ENCODE data around the gene CETP. TPM values are rescaled to one million over a fixed set of nuclear protein-coding genes. Genes with fewer than 3 reads are reported as not detected.

CETP gene
- total RNA-seq, 1 experiment from 2014 or later, result not detected

GRCh38 chr16:56927471-56927870 is 34.3 kb upstream of the CETP start:
- Histone ChIP-seq H3K79me2 (ENCODE audit: low read length) (peaks cover 5% of the 10 kb centered on the region), H3K36me3 (ENCODE audit: low read depth, low read length) (no peaks in the 10 kb centered on the region), H3K9ac (ENCODE audit: low read length) (no peak overlapping the region), H3K4me1 (ENCODE audit: insufficient read depth, low read length) (peaks cover 6% of the 10 kb centered on the region), H3K27ac (ENCODE audit: low read length) (no peak overlapping the region), H3K4me2 (ENCODE audit: low read length) (no peak overlapping the region), H4K20me1 (ENCODE audit: low read length) (0 out of 2 replicates have a peak, but pooled peaks cover 1% of the 10 kb centered on the region), H3K27me3 (ENCODE audit: low read length) (no peaks in the 10 kb centered on the region), H3K9me3 (ENCODE audit: low read length) (no peaks in the 10 kb centered on the region), H3F3A (ENCODE audit: low read length, unreplicated experiment) (no peaks in the 10 kb centered on the region), H3K4me3 (ENCODE audit: low read length) (no peak overlapping the region), H3K9me2 (replicated peaks; ENCODE audit: low read length) (no peaks in the 10 kb centered on the region), H2AFZ (ENCODE audit: low read length) (no peak overlapping the region)
- ChIA-PET CTCF (no interaction called here), POLR2A (ENCODE audit: unreplicated experiment) (no interaction called here)
- intact Hi-C loops (cut with micrococcal nuclease), result no loop called here
- ATAC-seq, result no peak
- DNase-seq, result no peak
- TF ChIP-seq, protein P1, sequence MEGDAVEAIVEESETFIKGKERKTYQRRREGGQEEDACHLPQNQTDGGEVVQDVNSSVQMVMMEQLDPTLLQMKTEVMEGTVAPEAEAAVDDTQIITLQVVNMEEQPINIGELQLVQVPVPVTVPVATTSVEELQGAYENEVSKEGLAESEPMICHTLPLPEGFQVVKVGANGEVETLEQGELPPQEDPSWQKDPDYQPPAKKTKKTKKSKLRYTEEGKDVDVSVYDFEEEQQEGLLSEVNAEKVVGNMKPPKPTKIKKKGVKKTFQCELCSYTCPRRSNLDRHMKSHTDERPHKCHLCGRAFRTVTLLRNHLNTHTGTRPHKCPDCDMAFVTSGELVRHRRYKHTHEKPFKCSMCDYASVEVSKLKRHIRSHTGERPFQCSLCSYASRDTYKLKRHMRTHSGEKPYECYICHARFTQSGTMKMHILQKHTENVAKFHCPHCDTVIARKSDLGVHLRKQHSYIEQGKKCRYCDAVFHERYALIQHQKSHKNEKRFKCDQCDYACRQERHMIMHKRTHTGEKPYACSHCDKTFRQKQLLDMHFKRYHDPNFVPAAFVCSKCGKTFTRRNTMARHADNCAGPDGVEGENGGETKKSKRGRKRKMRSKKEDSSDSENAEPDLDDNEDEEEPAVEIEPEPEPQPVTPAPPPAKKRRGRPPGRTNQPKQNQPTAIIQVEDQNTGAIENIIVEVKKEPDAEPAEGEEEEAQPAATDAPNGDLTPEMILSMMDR (conservative IDR thresholded peaks at IDR 0.05; ENCODE audit: low read depth, low read length), result no peak
- TF ChIP-seq EZH2phosphoT487 (IDR thresholded peaks at IDR 0.05; ENCODE audit: borderline replicate concordance, low read length) (no peak), EZH2 (IDR thresholded peaks at IDR 0.05; ENCODE audit: low read length, unreplicated experiment) (no peak)
- no TSS peak for BruUV-seq (replicated peaks)

DNA sequence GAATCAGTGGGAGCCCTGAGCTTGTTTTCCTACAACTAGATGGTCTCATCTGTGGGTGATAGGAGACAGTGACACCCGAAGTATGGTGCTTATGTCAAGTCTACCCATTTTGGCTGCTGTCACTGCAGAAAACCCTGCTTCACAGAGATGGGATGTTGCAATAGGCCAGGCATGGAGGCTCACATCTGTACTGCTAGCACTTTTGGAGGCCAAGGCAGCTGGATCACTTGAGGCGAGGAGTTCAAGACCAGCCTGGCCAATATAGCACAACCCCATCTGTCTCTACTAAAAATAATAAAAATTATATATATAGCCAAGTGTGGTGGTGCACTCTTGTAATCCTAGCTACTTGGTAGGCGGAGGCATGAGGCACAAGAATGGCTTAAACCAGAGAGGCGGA is 32.1 kb upstream of the CETP start:
- Histone ChIP-seq H3K27me3 (ENCODE audit: low read length) (no peaks in the 10 kb centered on the region), H3K79me2 (ENCODE audit: low read length) (peaks cover 27% of the 10 kb centered on the region), H3K4me3 (ENCODE audit: low read length) (no peak overlapping the region), H3F3A (ENCODE audit: low read length, unreplicated experiment) (no peaks in the 10 kb centered on the region), H3K27ac (ENCODE audit: low read length) (no peak overlapping the region), H4K20me1 (ENCODE audit: low read length) (peaks cover 22% of the 10 kb centered on the region), H3K36me3 (ENCODE audit: low read depth, low read length) (no peaks in the 10 kb centered on the region), H3K9me2 (replicated peaks; ENCODE audit: low read length) (no peaks in the 10 kb centered on the region), H2AFZ (ENCODE audit: low read length) (no peak overlapping the region), H3K9me3 (ENCODE audit: low read length) (no peaks in the 10 kb centered on the region), H3K4me1 (ENCODE audit: insufficient read depth, low read length) (peaks cover 18% of the 10 kb centered on the region), H3K9ac (ENCODE audit: low read length) (no peak overlapping the region), H3K4me2 (ENCODE audit: low read length) (no peak overlapping the region)
- BruUV-seq (replicated peaks), result no TSS peak
- CTCF ChIA-PET, result no interaction called here
- ATAC-seq (no peak), DNase-seq (no peak)
- intact Hi-C loops (cut with micrococcal nuclease), result no loop called here
- no peak for TF ChIP-seq EZH2 (IDR thresholded peaks at IDR 0.05; ENCODE audit: low read length, unreplicated experiment)
- no peak for TF ChIP-seq EZH2phosphoT487 (IDR thresholded peaks at IDR 0.05; ENCODE audit: borderline replicate concordance, low read length)
- TF ChIP-seq, protein P1 (conservative IDR thresholded peaks at IDR 0.05; ENCODE audit: low read depth, low read length), result no peak
- POLR2A ChIA-PET (ENCODE audit: unreplicated experiment), result no interaction called here

DNA sequence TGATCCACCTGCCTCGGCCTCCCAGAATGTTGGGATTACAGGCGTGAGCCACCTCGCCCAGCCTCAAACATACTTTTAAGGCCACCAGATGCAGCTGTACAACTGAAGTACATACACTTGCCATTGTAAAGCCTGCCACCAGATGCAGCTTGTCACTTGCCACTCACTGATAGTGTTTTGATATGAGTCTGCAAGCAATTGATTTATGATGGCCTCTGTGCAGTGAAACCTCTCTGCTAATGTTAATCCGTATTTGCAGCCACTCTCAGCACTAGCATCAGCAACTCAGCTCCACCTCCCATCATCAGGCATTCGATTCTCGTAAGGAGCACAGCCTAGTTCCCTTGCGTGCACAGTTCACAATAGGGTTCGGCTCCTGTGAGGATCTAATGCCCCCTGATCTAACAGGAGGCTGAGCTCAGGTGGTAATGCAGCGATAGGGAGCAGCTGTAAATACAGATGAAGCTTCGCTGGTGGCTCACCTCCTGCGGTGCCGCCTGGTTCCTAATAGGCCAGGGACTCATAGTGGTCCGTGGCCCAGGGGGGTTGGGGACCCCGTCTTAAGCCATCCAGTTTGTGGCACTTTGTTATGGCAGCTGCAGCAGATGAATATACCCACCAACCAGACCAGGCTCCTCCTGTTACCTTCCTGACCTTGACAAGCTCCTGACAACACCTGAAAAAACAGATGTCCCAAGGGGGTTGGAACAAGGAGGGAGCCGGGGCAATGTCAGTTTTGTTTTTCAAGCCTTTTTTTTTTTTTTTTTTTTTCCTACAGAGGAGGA is 31.1 kb upstream of the CETP start:
- ChIA-PET POLR2A (ENCODE audit: unreplicated experiment) (no interaction called here), CTCF (no interaction called here)
- Histone ChIP-seq H3K79me2 (ENCODE audit: low read length) (peaks cover 37% of the 10 kb centered on the region), H2AFZ (ENCODE audit: low read length) (no peak overlapping the region), H3K4me1 (ENCODE audit: insufficient read depth, low read length) (peaks cover 18% of the 10 kb centered on the region), H3K27me3 (ENCODE audit: low read length) (no peaks in the 10 kb centered on the region), H3K9me2 (replicated peaks; ENCODE audit: low read length) (no peaks in the 10 kb centered on the region), H3K9ac (ENCODE audit: low read length) (no peak overlapping the region), H4K20me1 (ENCODE audit: low read length) (peaks cover 31% of the 10 kb centered on the region), H3K4me3 (ENCODE audit: low read length) (no peak overlapping the region), H3K9me3 (ENCODE audit: low read length) (no peaks in the 10 kb centered on the region), H3F3A (ENCODE audit: low read length, unreplicated experiment) (no peaks in the 10 kb centered on the region), H3K36me3 (ENCODE audit: low read depth, low read length) (peaks cover 9% of the 10 kb centered on the region), H3K4me2 (ENCODE audit: low read length) (no peak overlapping the region), H3K27ac (ENCODE audit: low read length) (no peak overlapping the region)
- no TSS peak for BruUV-seq (replicated peaks)
- ATAC-seq, result no peak
- DNase-seq, result no peak
- intact Hi-C loops (cut with micrococcal nuclease), result no loop called here
- TF ChIP-seq EZH2 (IDR thresholded peaks at IDR 0.05; ENCODE audit: low read length, unreplicated experiment) (no peak), EZH2phosphoT487 (IDR thresholded peaks at IDR 0.05; ENCODE audit: borderline replicate concordance, low read length) (no peak)
- TF ChIP-seq, protein P1 (conservative IDR thresholded peaks at IDR 0.05; ENCODE audit: low read depth, low read length), result no peak

Measured in PC-3 (cell line).